SK-N-SH (cell line): ENCODE data around the gene STK32C. TPM values are rescaled to one million over a fixed set of nuclear protein-coding genes. Genes with fewer than 3 reads are reported as not detected.

Source experiments
- CTCF ChIA-PET: fragments of 300-600, 350-600 bp; formaldehyde crosslinking; extraction: SDS; loops from one replicate; lab custom pipeline; 2021; lab: Yijun Ruan, JAX
- POLR2A ChIA-PET: fragments of 350-600 bp; sonication (Branson Sonifier 250); formaldehyde crosslinking; extraction: SDS; loops from one replicate; lab custom pipeline; 2020; ENCODE audit warnings: antibody characterized with exemption, inconsistent platforms; lab: Yijun Ruan, JAX
- DNase-seq: peaks from one replicate; pipeline ENCODE4 v3.0.0; 2012
- H2AFZ ChIP-seq: fragments of 200-600 bp; sonication (generic); 2 replicates; pipeline ENCODE4 v1.8.1; 2016; ENCODE audit warnings: antibody characterized with exemption, mild to moderate bottlenecking, low read depth
- H3F3A ChIP-seq: fragments of 200-600 bp; sonication (generic); replicated peaks from 2 replicates; pipeline ENCODE3; 2016; ENCODE audit warnings: antibody characterized with exemption, mild to moderate bottlenecking; ENCODE audit not compliant: insufficient read depth
- H3K27ac ChIP-seq, 2 experiments: fragments of 200-500 bp in 1 of 2; fragments of 200-600 bp in 1 of 2; sonication (Bioruptor generic) in 1 of 2; sonication (generic), shearing (Covaris generic) in 1 of 2; 2 replicates each; pipeline versions ENCODE4 v1.5.1 to v1.6.1; 2014 to 2016; ENCODE audit warnings: low read depth in 2 of 2, inconsistent platforms in 1 of 2, low read length in 1 of 2, mild to moderate bottlenecking in 1 of 2, mixed read lengths in 1 of 2
- H3K27me3 ChIP-seq: fragments of 200-600 bp; sonication (generic), shearing (Covaris generic); 2 replicates; pipeline ENCODE4 v1.6.1; 2016; ENCODE audit warnings: mixed run types; ENCODE audit not compliant: insufficient read depth
- H3K36me3 ChIP-seq, 2 experiments: fragments of 200-500 bp in 1 of 2; fragments of 200-600 bp in 1 of 2; sonication (Bioruptor generic) in 1 of 2; sonication (generic) in 1 of 2; replicated peaks in 1 of 2; 2 replicates each; pipeline versions ENCODE3 to v1.5.1; 2014 to 2016; ENCODE audit warnings: low read length in 1 of 2, mild to moderate bottlenecking in 1 of 2; ENCODE audit not compliant: insufficient read depth in 2 of 2, control insufficient read depth in 1 of 2
- H3K4me1 ChIP-seq, 2 experiments: fragments of 200-500 bp in 1 of 2; fragments of 200-600 bp in 1 of 2; sonication (Bioruptor generic) in 1 of 2; sonication (generic), shearing (Covaris generic) in 1 of 2; 2 replicates each; pipeline versions ENCODE4 v1.5.1 to v1.6.1; 2014 to 2016; ENCODE audit warnings: low read depth in 1 of 2, low read length in 1 of 2, mixed run types in 1 of 2; ENCODE audit not compliant: insufficient read depth in 2 of 2, control insufficient read depth in 1 of 2
- H3K4me2 ChIP-seq: fragments of 200-600 bp; sonication (generic), shearing (Covaris generic); 2 replicates; pipeline ENCODE4 v1.6.1; 2017; ENCODE audit warnings: mixed run types
- H3K4me3 ChIP-seq, 2 experiments: fragments of 200-500 bp in 1 of 2; fragments of 200-600 bp in 1 of 2; sonication (Bioruptor generic) in 1 of 2; sonication (generic), shearing (Covaris generic) in 1 of 2; 2 replicates each; pipeline versions ENCODE4 v1.5.1 to v1.8.1; 2014 to 2016; ENCODE audit warnings: low read depth in 2 of 2, inconsistent platforms in 1 of 2, low read length in 1 of 2, mild to moderate bottlenecking in 1 of 2, mixed read lengths in 1 of 2, moderate library complexity in 1 of 2
- H3K79me2 ChIP-seq: fragments of 200-600 bp; sonication (generic); 2 replicates; pipeline ENCODE4 v1.8.1; 2017; ENCODE audit warnings: mild to moderate bottlenecking; ENCODE audit not compliant: insufficient read depth
- H3K9ac ChIP-seq: fragments of 200-600 bp; sonication (generic); 2 replicates; pipeline ENCODE4 v1.6.1; 2017; ENCODE audit warnings: mixed run types
- H3K9me2 ChIP-seq: fragments of 200-600 bp; sonication (generic); 2 replicates; pipeline ENCODE4 v1.6.1; 2017; ENCODE audit warnings: mixed run types
- H3K9me3 ChIP-seq: fragments of 200-600 bp; sonication (generic); 2 replicates; pipeline ENCODE4 v1.6.1; 2017; ENCODE audit warnings: mixed run types, mild to moderate bottlenecking, moderate library complexity
- H4K20me1 ChIP-seq: fragments of 200-600 bp; sonication (generic); 2 replicates; pipeline ENCODE4 v1.6.1; 2017; ENCODE audit warnings: mild to moderate bottlenecking, mixed run types; ENCODE audit not compliant: insufficient read depth
- ELF1 ChIP-seq: IDR thresholded peaks from 2 replicates; pipeline ENCODE4 v1.4.0; 2012
- EP300 ChIP-seq, 2 experiments: IDR thresholded peaks; 2 replicates each; pipeline versions ENCODE4 v1.4.0 to v1.6.1; 2012; ENCODE audit warnings: borderline replicate concordance in 1 of 2, low read depth in 1 of 2, low read length in 1 of 2
- FOSL2 ChIP-seq: IDR thresholded peaks from 2 replicates; pipeline ENCODE4 v1.4.0; 2012; ENCODE audit warnings: low read depth, mild to moderate bottlenecking, moderate library complexity, borderline replicate concordance
- FOXM1 ChIP-seq: IDR thresholded peaks from 2 replicates; pipeline ENCODE4 v1.4.0; 2012; ENCODE audit warnings: low read depth, mild to moderate bottlenecking
- GATA2 ChIP-seq: sonication (generic); formaldehyde crosslinking; IDR thresholded peaks from 2 replicates; pipeline ENCODE4 v1.5.0; 2020; ENCODE audit warnings: mild to moderate bottlenecking, missing genetic modification reagents
- IRF3 ChIP-seq: fragments of 150-350 bp; IDR thresholded peaks from 2 replicates; pipeline ENCODE4 v1.6.1; 2016; ENCODE audit warnings: mild to moderate bottlenecking, low read depth, low read length
- JUND ChIP-seq: IDR thresholded peaks from 2 replicates; pipeline ENCODE4 v1.4.0; 2012
- MAX ChIP-seq: IDR thresholded peaks from 2 replicates; pipeline ENCODE4 v1.4.0; 2012; ENCODE audit warnings: low read depth
- MEF2A ChIP-seq: IDR thresholded peaks from 2 replicates; pipeline ENCODE4 v1.4.0; 2012; ENCODE audit warnings: low read depth, borderline replicate concordance
- NRF1 ChIP-seq: IDR thresholded peaks from 2 replicates; pipeline ENCODE4 v1.6.1; 2012; ENCODE audit warnings: low read depth, mild to moderate bottlenecking, low read length
- POLR2AphosphoS5 ChIP-seq: IDR thresholded peaks from 2 replicates; pipeline ENCODE4 v1.6.1; 2012; ENCODE audit warnings: low read depth, low read length
- RCOR1 ChIP-seq: fragments of 150-350 bp; IDR thresholded peaks from 2 replicates; pipeline ENCODE4 v1.6.1; 2017; ENCODE audit warnings: antibody characterized with exemption, low read length
- RXRA ChIP-seq: IDR thresholded peaks from 2 replicates; pipeline ENCODE4 v1.4.0; 2012; ENCODE audit warnings: low read depth, mild to moderate bottlenecking, borderline replicate concordance
- SMC3 ChIP-seq: IDR thresholded peaks from 2 replicates; pipeline ENCODE4 v1.6.1; 2012; ENCODE audit warnings: low read depth, low read length, improper control_type of control experiment
- TAF1 ChIP-seq: IDR thresholded peaks from 2 replicates; pipeline ENCODE4 v1.6.1; 2012; ENCODE audit warnings: low read depth, mild to moderate bottlenecking, low read length, moderate library complexity, borderline replicate concordance
- TCF12 ChIP-seq: IDR thresholded peaks from 2 replicates; pipeline ENCODE4 v1.4.0; 2012
- YY1 ChIP-seq: IDR thresholded peaks from 2 replicates; pipeline ENCODE4 v1.4.0; 2012; ENCODE audit warnings: low read depth, mild to moderate bottlenecking
- ZBTB33 ChIP-seq: IDR thresholded peaks from 2 replicates; pipeline ENCODE4 v1.4.0; 2012; ENCODE audit warnings: low read depth, borderline replicate concordance
- WGBS: methylation state at CpG from one replicate; pipeline ENCODE4 v1.1.6; 2017; ENCODE audit warnings: low lambda C conversion rate; 5-methylcytosine and 5-hydroxymethylcytosine counted together
- polyA plus RNA-seq, 3 experiments: library from polyadenylated mRNA; depleted of rRNA; stranded (reverse); fragments of >200 nt; gene quantifications; 2 replicates each; pipeline ENCODE4 v1.2.3, GENCODE V29; 2012
- TF ChIP-seq, protein P1 (sequence below): IDR thresholded peaks from 2 replicates; pipeline ENCODE4 v1.6.1; 2012; ENCODE audit warnings: mild to moderate bottlenecking, low read depth, low read length, moderate library complexity
- TF ChIP-seq, protein P2 (sequence below): IDR thresholded peaks from 2 replicates; pipeline ENCODE4 v1.4.0; 2012; ENCODE audit warnings: low read depth, borderline replicate concordance

STK32C gene
- polyA plus RNA-seq, 1 of the 3 experiments (the other 2 are of a cell fraction) = 27.8 TPM

- TF ChIP-seq SMC3 (no peak), ZBTB33 (no peak), NRF1 (no peak), RXRA (no peak), JUND (no peak), YY1 (no peak), EP300 (IDR thresholded peaks at IDR 0.05; ENCODE audit: borderline replicate concordance in 1 of 2, low read depth in 1 of 2, low read length in 1 of 2) (no peak), ELF1 (no peak), IRF3 (no peak), GATA2 (CRISPR knock-in tag) (no peak), TCF12 (no peak), TAF1 (no peak), RCOR1 (no peak), FOSL2 (no peak), POLR2AphosphoS5 (no peak), MEF2A (no peak), MAX (no peak), FOXM1 (no peak)
- TF ChIP-seq, protein P1, sequence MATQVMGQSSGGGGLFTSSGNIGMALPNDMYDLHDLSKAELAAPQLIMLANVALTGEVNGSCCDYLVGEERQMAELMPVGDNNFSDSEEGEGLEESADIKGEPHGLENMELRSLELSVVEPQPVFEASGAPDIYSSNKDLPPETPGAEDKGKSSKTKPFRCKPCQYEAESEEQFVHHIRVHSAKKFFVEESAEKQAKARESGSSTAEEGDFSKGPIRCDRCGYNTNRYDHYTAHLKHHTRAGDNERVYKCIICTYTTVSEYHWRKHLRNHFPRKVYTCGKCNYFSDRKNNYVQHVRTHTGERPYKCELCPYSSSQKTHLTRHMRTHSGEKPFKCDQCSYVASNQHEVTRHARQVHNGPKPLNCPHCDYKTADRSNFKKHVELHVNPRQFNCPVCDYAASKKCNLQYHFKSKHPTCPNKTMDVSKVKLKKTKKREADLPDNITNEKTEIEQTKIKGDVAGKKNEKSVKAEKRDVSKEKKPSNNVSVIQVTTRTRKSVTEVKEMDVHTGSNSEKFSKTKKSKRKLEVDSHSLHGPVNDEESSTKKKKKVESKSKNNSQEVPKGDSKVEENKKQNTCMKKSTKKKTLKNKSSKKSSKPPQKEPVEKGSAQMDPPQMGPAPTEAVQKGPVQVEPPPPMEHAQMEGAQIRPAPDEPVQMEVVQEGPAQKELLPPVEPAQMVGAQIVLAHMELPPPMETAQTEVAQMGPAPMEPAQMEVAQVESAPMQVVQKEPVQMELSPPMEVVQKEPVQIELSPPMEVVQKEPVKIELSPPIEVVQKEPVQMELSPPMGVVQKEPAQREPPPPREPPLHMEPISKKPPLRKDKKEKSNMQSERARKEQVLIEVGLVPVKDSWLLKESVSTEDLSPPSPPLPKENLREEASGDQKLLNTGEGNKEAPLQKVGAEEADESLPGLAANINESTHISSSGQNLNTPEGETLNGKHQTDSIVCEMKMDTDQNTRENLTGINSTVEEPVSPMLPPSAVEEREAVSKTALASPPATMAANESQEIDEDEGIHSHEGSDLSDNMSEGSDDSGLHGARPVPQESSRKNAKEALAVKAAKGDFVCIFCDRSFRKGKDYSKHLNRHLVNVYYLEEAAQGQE = no peak
- TF ChIP-seq, protein P2, sequence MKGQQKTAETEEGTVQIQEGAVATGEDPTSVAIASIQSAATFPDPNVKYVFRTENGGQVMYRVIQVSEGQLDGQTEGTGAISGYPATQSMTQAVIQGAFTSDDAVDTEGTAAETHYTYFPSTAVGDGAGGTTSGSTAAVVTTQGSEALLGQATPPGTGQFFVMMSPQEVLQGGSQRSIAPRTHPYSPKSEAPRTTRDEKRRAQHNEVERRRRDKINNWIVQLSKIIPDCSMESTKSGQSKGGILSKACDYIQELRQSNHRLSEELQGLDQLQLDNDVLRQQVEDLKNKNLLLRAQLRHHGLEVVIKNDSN = no peak
- Histone ChIP-seq H3K9me3 (no peaks in the 10 kb centered on the region), H3K27ac (no peak overlapping the region), H3K4me3 (no peak overlapping the region), H3K79me2 (no peaks in the 10 kb centered on the region), H2AFZ (no peak overlapping the region), H3K9me2 (no peaks in the 10 kb centered on the region), H3K4me2 (no peak overlapping the region), H4K20me1 (no peaks in the 10 kb centered on the region), H3K36me3 (no peaks in the 10 kb centered on the region), H3K4me1 (peaks cover 0 to 15% of the 10 kb centered on the region in 2 experiments; a peak in 1 of 4 replicates), H3K9ac (no peak overlapping the region), H3K27me3 (no peaks in the 10 kb centered on the region), H3F3A (no peaks in the 10 kb centered on the region)
- ChIA-PET CTCF (no interaction called here), POLR2A (no interaction called here)
- DNase-seq = peak; percentile 63
- 56% methylated on average over 6 of the region's 8 CpGs for WGBS
Measured at GRCh38 chr10:132257271-132257670, 50.5 kb downstream of the STK32C start.
